H1 (cell line): Measurements from ENCODE around the gene THRB. TPM values are rescaled to one million over a fixed set of nuclear protein-coding genes. Genes with fewer than 3 reads are reported as not detected.

Experiments
- CTCF ChIA-PET: fragments of 300-600 bp; sonication (Branson Sonifier 250); formaldehyde crosslinking; loops from one replicate; lab custom pipeline; 2021; ENCODE audit not compliant: partially characterized antibody; lab: Charles Lee
- POLR2A ChIA-PET: fragments of 300-600 bp; sonication (Branson Sonifier 250); formaldehyde crosslinking; loops from one replicate; lab custom pipeline; 2021; ENCODE audit warnings: inconsistent platforms; ENCODE audit not compliant: partially characterized antibody; lab: Charles Lee
- DNase-seq, 2 experiments: peaks; one replicate each; pipeline versions ENCODE4 v3.0.0 to v3.0.0-alpha.2; 2010 to 2022; ENCODE audit warnings: low spot score in 2 of 2, low read depth in 1 of 2, mixed read lengths in 1 of 2
- FAIRE-seq: peaks from 2 replicates; lab custom pipeline; 2011; peaks lifted over from hg19 to GRCh38; lab: Jason Lieb, UNC
- H2AFZ ChIP-seq: 2 replicates; pipeline ENCODE4 v1.8.1; 2012; ENCODE audit warnings: low read length, inconsistent platforms
- H2AK5ac ChIP-seq: 2 replicates; pipeline ENCODE4 v1.6.1; 2013; ENCODE audit warnings: low read depth, low read length
- H2BK120ac ChIP-seq: replicated peaks from 2 replicates; pipeline ENCODE3; 2013; ENCODE audit warnings: low read depth, low read length, inconsistent platforms
- H2BK12ac ChIP-seq: 2 replicates; pipeline ENCODE4 v1.6.1; 2013; ENCODE audit warnings: low read depth, low read length
- H2BK15ac ChIP-seq: 2 replicates; pipeline ENCODE4 v1.6.1; 2013; ENCODE audit warnings: low read length
- H2BK20ac ChIP-seq: 2 replicates; pipeline ENCODE4 v1.6.1; 2013; ENCODE audit warnings: low read length
- H2BK5ac ChIP-seq: 2 replicates; pipeline ENCODE4 v1.6.1; 2013; ENCODE audit warnings: low read depth, low read length
- H3K14ac ChIP-seq: 2 replicates; pipeline ENCODE4 v1.6.1; 2013; ENCODE audit warnings: inconsistent platforms; ENCODE audit not compliant: insufficient read length
- H3K18ac ChIP-seq: 2 replicates; pipeline ENCODE4 v1.6.1; 2013; ENCODE audit warnings: low read length; ENCODE audit errors: extremely low read depth
- H3K23ac ChIP-seq: 2 replicates; pipeline ENCODE4 v1.6.1; 2013; ENCODE audit warnings: inconsistent platforms; ENCODE audit not compliant: insufficient read length
- H3K23me2 ChIP-seq: 2 replicates; pipeline ENCODE4 v1.6.1; 2013; ENCODE audit warnings: low read depth, low read length
- H3K27ac ChIP-seq: 2 replicates; pipeline ENCODE4 v1.6.1; 2011; ENCODE audit warnings: low read depth, low read length, inconsistent platforms
- H3K27me3 ChIP-seq, 4 experiments: replicated peaks in 1 of 4; 1 replicate in 1 of 4; 2 replicates in 3 of 4; pipeline versions ENCODE4 v1.6.1 to v1.8.1; 2011 to 2013; ENCODE audit warnings: low read length in 3 of 4, mild to moderate bottlenecking in 3 of 4, inconsistent platforms in 2 of 4, mixed read lengths in 2 of 4, moderate library complexity in 1 of 4; ENCODE audit not compliant: control insufficient read depth in 3 of 4, insufficient read depth in 3 of 4; ENCODE audit errors: extremely low read depth in 1 of 4
- H3K36me3 ChIP-seq, 4 experiments: 2 replicates each; pipeline versions ENCODE4 v1.6.1 to v1.8.1; 2011 to 2013; ENCODE audit warnings: mild to moderate bottlenecking in 4 of 4, low read length in 3 of 4, moderate library complexity in 2 of 4, control low read depth in 1 of 4, inconsistent platforms in 1 of 4; ENCODE audit not compliant: insufficient read depth in 4 of 4, control insufficient read depth in 2 of 4
- H3K4ac ChIP-seq: replicated peaks from 2 replicates; pipeline ENCODE3; 2013; ENCODE audit warnings: low read length, low read depth, mixed read lengths, inconsistent platforms; ENCODE audit not compliant: insufficient read length
- H3K4me1 ChIP-seq, 4 experiments: replicated peaks in 1 of 4; 1 replicate in 1 of 4; 2 replicates in 3 of 4; pipeline versions ENCODE4 v1.6.1 to v1.8.1; 2011 to 2013; ENCODE audit warnings: low read length in 3 of 4, inconsistent platforms in 2 of 4, mixed read lengths in 1 of 4; ENCODE audit not compliant: insufficient read depth in 4 of 4, control insufficient read depth in 3 of 4
- H3K4me2 ChIP-seq, 2 experiments: 2 replicates each; pipeline versions ENCODE4 v1.6.1 to v1.8.1; 2011 to 2013; ENCODE audit warnings: low read depth in 2 of 2, low read length in 2 of 2, control low read depth in 1 of 2, inconsistent platforms in 1 of 2, mild to moderate bottlenecking in 1 of 2; ENCODE audit not compliant: insufficient read depth in 1 of 2
- H3K4me3 ChIP-seq, 4 experiments: fragments of 200-600, 300-600 bp in 1 of 4; sonication (generic), shearing (Covaris generic), sonication (Bioruptor Twin) in 1 of 4; 2 replicates each; pipeline versions ENCODE4 v1.5.1 to v1.8.1; 2011 to 2016; ENCODE audit warnings: low read length in 4 of 4, low read depth in 3 of 4, control low read depth in 2 of 4, inconsistent platforms in 2 of 4, mild to moderate bottlenecking in 2 of 4, mixed read lengths in 1 of 4, moderate library complexity in 1 of 4; ENCODE audit not compliant: insufficient read depth in 2 of 4; ENCODE audit errors: extremely low read depth in 1 of 4
- H3K56ac ChIP-seq: replicated peaks from 2 replicates; pipeline ENCODE3; 2013; ENCODE audit warnings: low read depth, mild to moderate bottlenecking, mixed read lengths, low read length, inconsistent platforms; ENCODE audit not compliant: insufficient read length
- H3K79me1 ChIP-seq: 2 replicates; pipeline ENCODE4 v1.6.1; 2013; ENCODE audit warnings: low read depth, low read length, control low read depth
- H3K79me2 ChIP-seq, 2 experiments: 2 replicates each; pipeline versions ENCODE4 v1.6.1 to v1.8.1; 2012 to 2013; ENCODE audit warnings: low read length in 2 of 2, mild to moderate bottlenecking in 2 of 2, inconsistent platforms in 1 of 2; ENCODE audit not compliant: insufficient read depth in 2 of 2, control insufficient read depth in 1 of 2
- H3K9ac ChIP-seq, 4 experiments: replicated peaks in 1 of 4; 1 replicate in 1 of 4; 2 replicates in 3 of 4; pipeline versions ENCODE4 v1.6.1 to v1.8.1; 2011 to 2013; ENCODE audit warnings: low read depth in 3 of 4, low read length in 3 of 4, control low read depth in 2 of 4, mild to moderate bottlenecking in 2 of 4, moderate library complexity in 2 of 4, inconsistent platforms in 1 of 4; ENCODE audit errors: extremely low read depth in 1 of 4
- H3K9me3 ChIP-seq, 2 experiments: 2 replicates each; pipeline versions ENCODE4 v1.6.1 to v1.8.1; 2012 to 2013; ENCODE audit warnings: mild to moderate bottlenecking in 2 of 2, moderate library complexity in 2 of 2, control low read depth in 1 of 2, inconsistent platforms in 1 of 2, low read depth in 1 of 2, low read length in 1 of 2, mixed read lengths in 1 of 2; ENCODE audit not compliant: insufficient read depth in 2 of 2
- H4K20me1 ChIP-seq, 2 experiments: replicated peaks in 1 of 2; 2 replicates each; pipeline versions ENCODE3 to v1.8.1; 2011 to 2013; ENCODE audit warnings: inconsistent platforms in 2 of 2, low read length in 2 of 2, mild to moderate bottlenecking in 1 of 2; ENCODE audit not compliant: insufficient read depth in 2 of 2, control insufficient read depth in 1 of 2
- H4K5ac ChIP-seq: 2 replicates; pipeline ENCODE4 v1.6.1; 2013; ENCODE audit warnings: low read length, low read depth, mixed read lengths, inconsistent platforms; ENCODE audit not compliant: insufficient read length
- H4K8ac ChIP-seq: 2 replicates; pipeline ENCODE4 v1.8.0; 2013; ENCODE audit warnings: mild to moderate bottlenecking, moderate library complexity, low read length, inconsistent platforms; ENCODE audit not compliant: insufficient read depth; ENCODE audit errors: extremely low read depth
- H4K91ac ChIP-seq: replicated peaks from 2 replicates; pipeline ENCODE3; 2013; ENCODE audit warnings: low read length, mixed read lengths, inconsistent platforms; ENCODE audit not compliant: insufficient read length
- ASH2L ChIP-seq: fragments of 200-600, 300-600 bp; sonication (generic); IDR thresholded peaks from one replicate; pipeline ENCODE4 v1.7.1; 2017; ENCODE audit warnings: low read length
- CBX8 ChIP-seq: fragments of 300-800, 300-1000 bp; sonication (generic); IDR thresholded peaks from 2 replicates; pipeline ENCODE4 v1.7.1; 2016; ENCODE audit warnings: low read depth, low read length, borderline replicate concordance
- CREB1 ChIP-seq: IDR thresholded peaks from 2 replicates; pipeline ENCODE4 v1.6.1; 2012; ENCODE audit warnings: inconsistent platforms
- FOSL1 ChIP-seq: IDR thresholded peaks from 2 replicates; pipeline ENCODE4 v1.6.1; 2011; ENCODE audit warnings: mild to moderate bottlenecking, low read depth, low read length, moderate library complexity; ENCODE audit not compliant: insufficient read depth
- NANOG ChIP-seq: IDR thresholded peaks from 2 replicates; pipeline ENCODE4 v1.6.1; 2011; ENCODE audit warnings: low read length, low read depth, mild to moderate bottlenecking, inconsistent platforms; ENCODE audit not compliant: insufficient read depth, poor library complexity, severe bottlenecking
- POLR2A ChIP-seq, 2 experiments: IDR thresholded peaks; 1 replicate in 1 of 2; 2 replicates in 1 of 2; pipeline ENCODE4 v1.6.1; 2011; ENCODE audit warnings: low read depth in 2 of 2, low read length in 2 of 2, mild to moderate bottlenecking in 2 of 2; ENCODE audit errors: control extremely low read depth in 1 of 2
- POLR2AphosphoS5 ChIP-seq: IDR thresholded peaks from 2 replicates; pipeline ENCODE4 v1.6.1; 2011; ENCODE audit warnings: low read depth, low read length
- RBBP5 ChIP-seq: IDR thresholded peaks from 2 replicates; pipeline ENCODE4 v1.7.1; 2012; ENCODE audit warnings: low read depth, mild to moderate bottlenecking, inconsistent platforms, low read length, moderate library complexity, borderline replicate concordance
- SAP30 ChIP-seq: fragments of 300-600 bp; sonication (generic); IDR thresholded peaks from 2 replicates; pipeline ENCODE4 v1.7.1; 2012; ENCODE audit warnings: low read length, moderate library complexity, mild to moderate bottlenecking, inconsistent platforms; ENCODE audit not compliant: insufficient read depth, insufficient replicate concordance
- SIRT6 ChIP-seq: IDR thresholded peaks from one replicate; pipeline ENCODE4 v1.7.1; 2012; ENCODE audit warnings: low read length, inconsistent platforms
- SP4 ChIP-seq: IDR thresholded peaks from 2 replicates; pipeline ENCODE4 v1.6.1; 2012; ENCODE audit warnings: low read length, inconsistent platforms
- SUZ12 ChIP-seq: fragments of 200-600 bp; sonication (generic); IDR thresholded peaks from 2 replicates; pipeline ENCODE4 v1.6.1; 2012; ENCODE audit warnings: mild to moderate bottlenecking, inconsistent platforms, low read length, moderate library complexity, mixed read lengths
- TAF7 ChIP-seq: optimal IDR thresholded peaks from 2 replicates; pipeline ENCODE3; 2011; ENCODE audit warnings: low read depth, mild to moderate bottlenecking, inconsistent platforms, low read length, moderate library complexity, borderline replicate concordance
- TCF12 ChIP-seq: IDR thresholded peaks from 2 replicates; pipeline ENCODE4 v1.6.1; 2011; ENCODE audit warnings: low read depth, mild to moderate bottlenecking, low read length
- YY1 ChIP-seq: IDR thresholded peaks from 2 replicates; pipeline ENCODE4 v1.6.1; 2011; ENCODE audit warnings: low read depth, mild to moderate bottlenecking, low read length
- WGBS, 2 experiments: shearing (Covaris generic) in 1 of 2; methylation state at CpG; one replicate each; pipeline versions ENCODE4 v1.1.6 to v1.1.7; 2013 to 2015; ENCODE audit warnings: low lambda C conversion rate in 2 of 2, mixed read lengths in 2 of 2, inconsistent platforms in 1 of 2, low coverage in 1 of 2, missing lambda C conversion rate in 1 of 2; ENCODE audit not compliant: insufficient replicate concordance in 2 of 2, insufficient coverage in 1 of 2, insufficient read length in 1 of 2; ENCODE audit errors: extremely low coverage in 1 of 2, missing lambda C conversion rate in 1 of 2; 5-methylcytosine and 5-hydroxymethylcytosine counted together
- polyA plus RNA-seq, 7 experiments: library from polyadenylated mRNA; depleted of rRNA in 3 of 7; stranded (reverse) in 5 of 7; unstranded in 2 of 7; fragments of >200 nt in 5 of 7; fragments of 200-250 nt in 2 of 7; gene quantifications; 1 replicate in 5 of 7; 2 replicates in 1 of 7; 4 replicates in 1 of 7; pipeline versions ENCODE4 v1.2.1 to v1.2.3, GENCODE V29; 2011 to 2013; ENCODE audit warnings: missing spikeins in 2 of 7, mixed read lengths in 2 of 7
- total RNA-seq: library from RNA; stranded (reverse); fragmentation: NEBNext Ultra II Directional; extraction: Animal tissue kit (Norgen Biotek cat#: 25700); gene quantifications from 2 replicates; pipeline ENCODE4 v1.2.1, GENCODE V29; 2021

Gene THRB
- total and polyA plus RNA-seq, 2 of the 8 experiments (the other 6 are each of a cell fraction or from before 2014, with no cell fraction given) = 0.98 to 3.9 TPM

GRCh38 chr3:24401090-24401810 lies 93.4 kb downstream of the THRB start:
- Histone ChIP-seq H3K27ac (no peak overlapping the region), H3K23me2 (no peaks in the 10 kb centered on the region), H3K79me1 (no peaks in the 10 kb centered on the region), H3K79me2 (no peaks in the 10 kb centered on the region), H4K91ac (no peak overlapping the region), H3K4me3 (no peak overlapping the region), H2BK15ac (no peak overlapping the region), H4K5ac (no peak overlapping the region), H3K4ac (no peak overlapping the region), H3K56ac (no peak overlapping the region), H3K4me2 (no peak overlapping the region), H3K9me3 (no peaks in the 10 kb centered on the region), H3K9ac (no peak overlapping the region), H2BK5ac (no peak overlapping the region), H3K36me3 (no peaks in the 10 kb centered on the region), H3K23ac (no peak overlapping the region), H3K14ac (no peak overlapping the region), H4K20me1 (no peaks in the 10 kb centered on the region), H3K4me1 (peaks cover 0 to under 1% (median 0%) of the 10 kb centered on the region in 4 experiments; a peak in 3 of 7 replicates), H2BK20ac (no peak overlapping the region), H2AK5ac (no peak overlapping the region), H2BK120ac (no peak overlapping the region), H2AFZ (no peak overlapping the region), H3K18ac (no peak overlapping the region), H4K8ac (no peak overlapping the region), H3K27me3 (peaks cover 0 to 6% (median 2%) of the 10 kb centered on the region in 4 experiments; a peak in 4 of 7 replicates), H2BK12ac (no peak overlapping the region)
- 86% methylated on average over 5 of the region's 5 CpGs; no CpG with 5 or more reads in 1 of the 2 experiments for WGBS, 2 experiments
- POLR2A ChIA-PET = no interaction called here
- CTCF ChIA-PET = interaction anchor here (0.9 to 1.2 kb wide), 4 partner anchors 9 to 136 kb away, joined by 3 read pairs; no protein-coding TSS in a partner anchor
- DNase-seq = no peak
- FAIRE-seq = no peak
- no peak for TF ChIP-seq RBBP5
- TF ChIP-seq CREB1 = no peak
- no peak for TF ChIP-seq SAP30
- TF ChIP-seq POLR2A (IDR thresholded peaks at IDR 0.05; ENCODE audit: control extremely low read depth in 1 of 2, low read depth in 2 of 2, low read length in 2 of 2) = no peak
- TF ChIP-seq TAF7 = no peak
- TF ChIP-seq SUZ12 = no peak
- TF ChIP-seq SP4 = no peak
- no peak for TF ChIP-seq TCF12
- no peak for TF ChIP-seq ASH2L
- no peak for TF ChIP-seq FOSL1
- TF ChIP-seq SIRT6 = no peak
- no peak for TF ChIP-seq NANOG
- TF ChIP-seq POLR2AphosphoS5 = no peak
- TF ChIP-seq CBX8 = no peak
- TF ChIP-seq YY1 = no peak
